Activated CD8-positive, alpha-beta memory T cell treated with anti-CD3 and anti-CD28 coated beads, Interleukin-2, amount 50 U/mL, for 48 hours (primary cell): ENCODE data around the gene RASA3.
"Not testable (repeated sequence)": the region's sequence is repeated elsewhere in the genome, so short reads cannot be mapped to it uniquely, and the experiment has no call there.

Source experiments
- DNase-seq: peaks from one replicate; pipeline ENCODE4 v3.0.0-alpha.2; 2020

The RASA3 gene

GRCh38 chr13:114098689-114099056 is 33.8 kb downstream of the RASA3 start:
- DNase-seq, result not testable (repeated sequence)

GRCh38 chr13:114097893-114098688 is 34.3 kb downstream of the RASA3 start:
- no peak for DNase-seq

GRCh38 chr13:114097212-114097892 is 35.1 kb downstream of the RASA3 start:
- DNase-seq, result no peak

GRCh38 chr13:114096811-114097211 is 35.6 kb downstream of the RASA3 start:
- DNase-seq, result no peak

- no peak for DNase-seq
Observed at GRCh38 chr13:114096031-114096485, 36.4 kb downstream of the RASA3 start.

- DNase-seq, result no peak
Observed at GRCh38 chr13:114095486-114095885, 36.9 kb downstream of the RASA3 start.

GRCh38 chr13:114093118-114093517 is 39.3 kb downstream of the RASA3 start:
- DNase-seq, result no peak

GRCh38 chr13:114092468-114092867 is 40.0 kb downstream of the RASA3 start:
- no peak for DNase-seq

GRCh38 chr13:114090476-114090875 is 41.9 kb downstream of the RASA3 start:
- DNase-seq, result no peak

- no peak for DNase-seq
Observed at GRCh38 chr13:114089751-114090400, 42.5 kb downstream of the RASA3 start.

GRCh38 chr13:114089341-114089740 is 43.1 kb downstream of the RASA3 start:
- no peak for DNase-seq

GRCh38 chr13:114088863-114089262 is 43.6 kb downstream of the RASA3 start:
- DNase-seq, result no peak

- no peak for DNase-seq
Observed at GRCh38 chr13:114088234-114088633, 44.2 kb downstream of the RASA3 start.

- DNase-seq, result peak; percentile 38
Observed at GRCh38 chr13:114087430-114087829, 45.0 kb downstream of the RASA3 start.

GRCh38 chr13:114082849-114083645 is 49.4 kb downstream of the RASA3 start:
- DNase-seq, result peak; percentile 47

GRCh38 chr13:114081761-114082681 is 50.4 kb downstream of the RASA3 start:
- DNase-seq, result peak; percentile 45

GRCh38 chr13:114080739-114081561 is 51.5 kb downstream of the RASA3 start:
- DNase-seq, result peak; percentile 40

- DNase-seq, result peak; percentile 50
Observed at GRCh38 chr13:114079601-114080536, 52.6 kb downstream of the RASA3 start.
